Frontal cortex (tissue), 4 donors: Measurements from ENCODE around the gene CASKIN2. TPM values are rescaled to one million over a fixed set of nuclear protein-coding genes. Genes with fewer than 3 reads are reported as not detected.
"Not testable (repeated sequence)": the region's sequence is repeated elsewhere in the genome, so short reads cannot be mapped to it uniquely, and the experiment has no call there.

ENCODE experiments used
- DNase-seq, 2 donors: peaks; one replicate each; pipeline ENCODE4 v3.0.0; 2012; ENCODE audit warnings: low spot score in 2 of 2
- FAIRE-seq: peaks from 2 replicates; lab custom pipeline; 2012; peaks lifted over from hg19 to GRCh38; lab: Jason Lieb, UNC
- total RNA-seq: library from RNA; depleted of rRNA; stranded (reverse); fragments of >200 nt; gene quantifications from one replicate; pipeline ENCODE4 v1.2.3, GENCODE V29; 2014
- donor health status: control.
- donor health status: control.
- donor health status: control.

Gene CASKIN2
- total RNA-seq, 1 donor from 2014 or later = 6.1 TPM

DNA sequence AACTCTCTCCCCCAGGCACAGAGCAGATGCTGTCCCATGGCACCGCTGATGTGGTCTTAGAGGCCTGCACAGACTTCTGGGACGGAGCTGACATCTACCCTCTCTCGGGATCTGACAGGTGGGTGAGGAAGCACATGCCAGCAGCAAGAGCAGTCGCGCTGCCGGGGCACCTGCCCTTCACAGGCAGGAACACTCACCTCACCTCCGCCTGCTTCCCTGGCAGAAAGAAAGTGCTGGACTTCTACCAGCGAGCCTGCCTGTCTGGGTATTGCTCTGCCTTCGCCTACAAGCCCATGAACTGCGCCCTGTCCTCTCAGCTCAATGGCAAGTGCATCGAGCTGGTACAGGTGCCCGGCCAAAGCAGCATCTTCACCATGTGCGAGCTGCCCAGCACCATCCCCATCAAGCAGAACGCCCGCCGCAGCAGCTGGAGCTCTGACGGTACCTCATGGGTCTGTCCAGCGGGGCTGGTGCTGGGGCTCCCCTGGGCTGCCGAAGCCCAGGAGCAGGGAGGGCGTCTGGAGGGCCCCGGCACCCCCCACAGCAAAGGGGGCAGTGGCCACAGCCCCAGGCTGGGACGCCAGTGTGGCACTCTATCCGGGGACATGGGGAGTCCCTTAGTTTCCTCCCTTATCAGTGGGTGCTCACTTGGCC lies 21.7 kb downstream of the CASKIN2 start:
- DNase-seq (no peak), FAIRE-seq (no peak)

DNA sequence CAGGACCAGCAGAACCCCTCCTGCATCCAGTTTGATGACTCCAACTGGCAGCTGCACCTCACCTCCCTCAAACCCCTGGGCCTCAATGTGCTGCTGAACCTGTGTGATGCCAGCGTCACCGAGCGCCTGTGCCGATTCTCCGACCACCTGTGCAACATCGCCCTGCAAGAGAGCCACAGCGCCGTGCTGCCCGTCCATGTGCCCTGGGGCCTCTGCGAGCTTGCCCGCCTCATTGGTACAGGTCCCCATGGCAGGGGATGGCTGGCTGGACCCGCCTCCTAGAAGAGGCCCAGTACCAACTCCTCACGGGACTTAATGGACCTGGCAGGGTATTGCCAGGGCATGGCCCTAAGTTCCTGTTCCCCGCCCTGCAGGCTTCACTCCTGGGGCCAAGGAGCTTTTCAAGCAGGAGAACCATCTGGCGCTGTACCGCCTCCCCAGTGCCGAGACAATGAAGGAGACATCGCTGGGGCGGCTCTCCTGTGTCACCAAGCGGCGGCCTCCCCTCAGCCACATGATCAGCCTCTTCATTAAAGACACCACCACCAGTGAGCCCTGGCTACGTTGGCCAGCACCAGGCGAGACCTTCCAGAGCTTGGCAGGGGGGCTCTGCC lies 22.7 kb downstream of the CASKIN2 start:
- no peak for FAIRE-seq
- DNase-seq = no peak

DNA sequence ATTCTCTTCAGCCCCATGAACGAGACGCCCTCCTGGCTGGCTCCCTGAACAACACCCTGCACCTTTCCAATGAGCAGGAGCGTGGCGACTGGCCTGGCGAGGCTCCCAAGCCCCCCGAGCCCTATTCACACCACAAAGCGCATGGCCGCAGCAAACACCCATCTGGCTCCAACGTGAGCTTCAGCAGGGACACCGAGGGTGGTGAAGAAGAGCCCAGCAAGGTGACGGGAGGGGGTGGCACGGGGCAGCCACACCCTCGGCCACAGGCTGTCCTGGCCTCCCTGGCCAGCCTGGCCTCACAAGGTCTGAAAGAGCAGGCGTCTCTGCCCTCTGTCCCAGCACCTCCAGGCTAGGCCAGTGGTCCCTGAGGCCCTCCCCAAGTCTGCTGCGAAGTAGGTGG lies 23.7 kb downstream of the CASKIN2 start:
- FAIRE-seq = no peak

DNA sequence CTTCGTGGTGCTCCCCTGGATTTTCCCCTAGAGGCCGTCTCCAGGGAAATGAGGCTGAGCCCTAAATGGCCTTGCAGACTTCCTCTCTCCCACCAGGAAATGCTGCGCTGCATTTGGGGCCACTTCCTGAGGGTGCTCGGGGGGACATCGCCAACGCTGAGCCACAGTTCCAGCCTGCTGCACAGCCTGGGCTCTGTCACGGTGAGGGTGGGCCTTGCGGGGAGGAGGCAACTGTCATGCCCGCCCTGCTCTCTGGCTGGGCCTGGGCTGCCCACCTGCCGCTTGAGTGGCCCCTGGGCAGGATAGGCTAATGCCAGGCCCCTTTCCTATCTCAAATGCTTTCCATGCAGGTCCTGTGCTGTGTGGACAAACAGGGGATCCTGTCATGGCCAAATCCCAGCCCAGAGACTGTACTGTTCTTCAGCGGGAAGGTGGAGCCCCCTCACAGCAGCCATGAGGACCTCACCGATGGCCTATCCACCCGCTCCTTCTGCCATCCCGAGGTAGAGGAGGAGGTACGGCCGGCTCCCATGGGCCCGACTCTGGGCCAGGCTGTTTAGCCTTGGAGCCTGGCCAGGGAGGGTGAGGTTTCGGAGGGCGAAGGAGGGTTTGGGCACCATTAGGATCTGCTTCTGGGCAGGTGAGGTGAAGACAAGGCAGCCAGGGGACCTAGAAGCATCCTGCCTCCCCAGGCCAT lies 24.2 kb downstream of the CASKIN2 start:
- no peak for FAIRE-seq
- no peak for DNase-seq

More for the DNA sequence above, 23.7 kb downstream of the CASKIN2 start:
- DNase-seq = no peak

DNA sequence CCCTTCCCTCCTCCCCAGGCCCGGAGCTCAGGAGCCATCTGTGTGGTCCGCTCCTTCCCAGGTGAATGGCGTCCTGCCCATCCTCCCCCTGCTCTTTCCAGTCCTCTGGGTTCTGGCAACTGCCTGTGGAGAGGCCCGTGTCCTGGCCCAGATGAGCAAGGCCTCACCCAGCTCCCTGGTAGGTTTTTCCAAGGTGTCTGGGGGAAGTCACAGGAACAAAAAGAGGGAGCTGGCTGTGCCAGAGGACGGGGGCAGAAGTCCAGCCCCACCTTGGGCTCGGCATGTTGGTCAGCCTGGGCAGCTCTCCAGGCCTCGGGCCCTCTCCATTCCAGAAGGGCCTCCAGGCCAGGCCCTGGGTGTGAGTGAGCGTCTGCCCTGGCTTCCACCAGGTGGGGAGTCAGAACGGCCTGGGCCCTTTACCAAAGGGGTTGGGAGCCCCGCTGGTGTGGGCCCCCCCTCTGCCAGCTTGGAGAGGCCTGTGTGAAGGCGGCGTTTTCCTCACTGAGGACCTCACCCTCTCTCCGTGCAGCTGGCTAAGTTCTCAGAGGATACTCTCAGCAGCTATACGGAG lies 25.1 kb downstream of the CASKIN2 start:
- no peak for FAIRE-seq

DNA sequence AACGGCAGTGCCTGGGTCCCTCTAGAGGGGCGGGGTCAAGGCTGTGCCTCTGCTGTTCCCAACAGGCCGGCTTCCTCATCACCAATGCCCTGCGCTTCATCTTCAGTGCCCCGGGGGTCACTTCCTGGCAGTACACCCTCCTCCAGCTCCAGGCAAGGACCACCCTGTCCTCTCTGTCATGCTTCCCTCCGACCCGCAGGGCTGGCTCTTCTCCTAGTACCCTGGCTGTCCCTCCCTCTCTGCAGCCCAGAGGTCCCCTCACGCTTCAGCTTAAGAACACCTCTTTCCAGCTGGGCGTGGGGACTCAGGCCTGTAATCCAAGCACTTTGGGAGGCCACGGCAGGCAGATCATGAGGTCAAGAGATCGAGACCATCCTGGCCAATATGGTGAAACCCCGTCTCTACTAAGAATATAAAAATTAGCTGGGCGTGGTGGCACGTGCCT lies 25.8 kb downstream of the CASKIN2 start:
- no peak for FAIRE-seq

More for the DNA sequence above, 25.1 kb downstream of the CASKIN2 start:
- no peak for DNase-seq

DNA sequence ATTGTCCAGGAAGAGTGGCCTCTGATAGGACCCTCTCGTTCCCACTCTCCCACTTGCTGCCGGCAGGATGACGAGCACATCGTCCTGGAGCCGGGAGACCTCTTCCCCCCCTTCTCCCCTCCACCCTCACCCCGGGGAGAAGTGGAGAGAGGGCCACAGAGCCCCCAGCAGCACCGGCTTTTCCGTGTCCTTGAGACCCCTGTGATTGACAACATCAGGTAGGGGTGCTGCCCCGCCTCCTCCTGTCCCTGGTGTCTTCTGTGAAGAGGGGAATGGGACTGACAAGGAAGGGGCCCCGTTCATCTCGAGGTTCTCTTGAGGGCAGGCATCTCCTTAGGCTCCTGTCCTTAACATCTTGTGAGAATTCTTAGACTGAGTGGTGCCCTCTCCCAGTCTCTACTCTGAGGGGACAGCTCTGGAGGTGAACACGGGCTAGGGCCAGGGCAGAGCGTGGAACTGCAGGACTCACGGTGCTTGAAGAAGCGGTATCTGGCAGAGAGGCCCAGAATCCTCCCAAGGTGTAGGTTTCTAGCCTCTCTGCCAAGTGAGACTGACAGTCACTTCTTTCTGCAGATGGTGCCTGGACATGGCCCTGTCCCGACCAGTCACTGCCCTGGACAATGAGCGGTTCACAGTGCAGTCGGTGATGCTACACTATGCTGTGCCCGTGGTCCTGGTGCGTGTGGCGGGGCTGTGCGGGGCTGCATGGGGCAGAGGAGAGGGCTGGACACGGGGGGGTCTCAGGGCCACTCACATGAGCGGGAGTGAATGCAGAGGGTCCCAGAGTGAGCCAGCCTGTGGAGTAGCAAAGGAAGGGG lies 26.4 kb downstream of the CASKIN2 start:
- no peak for DNase-seq
- no peak for FAIRE-seq

More for the DNA sequence above, 25.8 kb downstream of the CASKIN2 start:
- DNase-seq = no peak

DNA sequence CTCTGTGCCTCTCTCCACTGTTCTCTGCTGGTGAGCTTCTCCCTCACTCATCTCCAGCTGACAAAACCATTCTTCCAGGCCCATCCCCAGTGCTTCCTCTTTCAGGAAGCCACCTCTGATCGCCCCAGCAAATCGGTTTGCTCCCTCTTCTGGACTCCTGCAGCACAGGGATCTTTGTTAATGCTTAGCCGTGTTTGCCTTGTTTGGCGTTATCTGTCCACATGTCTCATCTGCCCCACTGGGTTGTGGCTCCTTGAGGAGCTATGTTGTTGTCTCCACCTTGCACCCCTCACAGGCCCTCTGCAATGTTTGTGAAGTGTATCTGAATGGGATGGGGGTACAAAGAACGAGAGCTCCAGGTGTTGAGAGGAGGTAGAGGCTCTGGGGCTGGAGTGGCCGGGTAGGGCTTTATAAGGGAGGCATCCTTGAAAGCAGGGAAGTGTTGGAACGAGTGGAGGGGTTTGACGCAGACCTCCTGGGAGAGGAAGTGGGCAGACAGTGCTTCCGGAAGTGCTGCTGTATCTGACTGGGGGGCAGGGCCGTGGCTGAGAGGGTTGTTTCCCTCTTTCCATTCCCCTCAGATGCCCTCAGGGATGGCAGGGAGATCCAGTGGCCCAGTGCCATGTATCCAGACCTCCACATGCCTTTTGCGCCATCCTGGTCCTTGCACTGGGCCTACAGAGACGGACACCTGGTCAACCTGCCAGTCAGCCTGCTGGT lies 27.8 kb downstream of the CASKIN2 start:
- no peak for FAIRE-seq
- no peak for DNase-seq

DNA sequence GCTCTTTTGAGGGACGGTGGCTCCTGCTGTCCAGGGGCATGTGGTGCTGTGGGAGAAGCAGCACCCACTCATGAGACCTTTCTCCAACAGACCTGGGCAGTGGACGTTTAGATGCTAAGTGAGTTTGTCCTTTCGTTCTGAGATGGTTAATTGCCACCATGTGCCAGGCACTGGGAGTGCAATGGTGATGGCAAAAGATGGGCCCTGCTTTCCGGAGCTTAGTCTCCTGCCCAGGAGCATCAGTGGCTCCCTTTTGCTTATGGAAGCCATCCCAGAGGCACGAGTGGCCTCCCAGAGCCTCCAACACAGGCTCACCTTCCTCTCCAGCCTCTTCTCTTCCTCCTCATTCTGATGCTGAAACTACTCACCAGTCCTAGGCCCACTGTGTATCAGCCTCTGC lies 28.4 kb downstream of the CASKIN2 start:
- FAIRE-seq (no peak), DNase-seq (no peak)

DNA sequence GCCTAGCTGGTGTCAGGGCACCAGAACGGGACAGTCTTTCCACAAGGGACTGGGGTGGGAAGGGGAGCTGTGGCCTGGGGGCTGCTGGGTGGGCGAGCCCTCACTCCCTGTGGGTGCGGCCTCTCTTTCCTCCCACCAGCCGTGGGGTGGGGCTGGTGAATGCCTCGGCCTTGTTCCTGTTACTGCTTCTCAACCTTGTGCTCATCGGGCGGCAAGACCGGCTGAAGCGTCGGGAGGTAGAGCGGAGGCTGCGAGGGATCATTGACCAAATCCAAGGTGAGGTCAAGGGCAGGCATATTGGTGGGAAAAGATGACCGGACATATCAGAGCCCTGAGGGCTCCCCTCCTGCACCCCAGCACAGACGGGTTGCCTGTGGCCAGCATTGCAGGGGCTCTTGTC lies 29.2 kb downstream of the CASKIN2 start:
- no peak for DNase-seq
- no peak for FAIRE-seq

DNA sequence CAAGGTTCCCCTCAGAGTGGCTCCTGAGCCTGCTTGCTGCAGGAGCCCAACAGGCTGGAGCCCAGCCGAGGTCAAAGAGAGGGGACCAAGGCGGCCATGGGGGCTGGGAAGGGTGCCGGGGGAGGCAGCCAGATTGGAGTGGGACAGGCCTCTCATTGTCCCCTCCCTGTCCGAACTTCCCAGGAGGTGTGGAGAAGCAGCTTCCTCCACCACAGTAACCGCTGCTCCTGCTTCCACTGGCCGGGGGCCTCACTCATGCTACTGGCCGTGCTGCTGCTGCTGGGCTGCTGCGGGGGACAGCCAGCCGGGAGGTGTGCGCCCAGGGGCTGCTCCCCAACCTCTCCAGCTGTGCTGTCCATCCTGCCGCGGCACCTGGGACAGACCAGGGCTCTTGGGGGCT lies 29.6 kb downstream of the CASKIN2 start:
- no peak for FAIRE-seq
- no peak for DNase-seq

DNA sequence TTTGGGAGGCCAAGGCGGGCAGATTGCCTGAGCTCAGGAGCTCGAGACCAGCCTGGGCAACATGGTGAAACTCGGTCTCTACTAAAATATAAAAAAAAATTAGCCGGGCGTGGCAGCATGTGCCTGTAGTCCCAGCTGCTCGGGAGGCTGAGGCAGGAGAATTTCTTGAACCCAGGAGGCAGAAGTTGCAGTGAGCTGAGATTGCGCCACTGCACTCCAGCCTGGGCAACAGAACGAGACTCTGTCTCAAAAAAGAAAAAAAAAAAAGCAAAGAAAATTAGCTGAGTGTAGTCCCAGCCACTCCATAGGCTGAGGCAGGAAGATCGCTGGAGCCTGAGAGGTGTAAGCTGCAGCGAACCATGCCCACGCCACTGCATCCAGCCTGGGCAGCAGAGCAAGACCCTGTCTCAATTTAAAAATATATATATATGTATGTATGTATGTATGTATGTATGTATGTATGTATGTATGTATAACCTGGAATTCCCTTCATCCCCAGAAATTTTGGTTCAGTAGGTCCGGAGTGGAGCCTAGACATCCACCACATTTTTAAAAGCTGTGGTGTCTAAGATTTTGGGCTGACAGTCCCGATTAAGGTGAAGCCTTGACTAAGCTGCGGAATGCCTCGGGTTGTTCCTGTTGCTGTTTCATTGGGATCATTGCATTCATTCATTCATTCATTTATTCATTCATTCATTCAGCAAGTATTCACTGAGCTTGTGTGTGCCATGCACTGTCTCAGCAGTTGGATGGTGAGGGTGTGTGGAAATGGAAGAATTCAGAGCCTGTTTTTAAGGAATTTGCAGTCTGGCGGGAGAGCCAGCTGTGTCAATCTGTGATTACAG lies 33.0 kb downstream of the CASKIN2 start:
- no peak for DNase-seq
- FAIRE-seq = no peak

DNA sequence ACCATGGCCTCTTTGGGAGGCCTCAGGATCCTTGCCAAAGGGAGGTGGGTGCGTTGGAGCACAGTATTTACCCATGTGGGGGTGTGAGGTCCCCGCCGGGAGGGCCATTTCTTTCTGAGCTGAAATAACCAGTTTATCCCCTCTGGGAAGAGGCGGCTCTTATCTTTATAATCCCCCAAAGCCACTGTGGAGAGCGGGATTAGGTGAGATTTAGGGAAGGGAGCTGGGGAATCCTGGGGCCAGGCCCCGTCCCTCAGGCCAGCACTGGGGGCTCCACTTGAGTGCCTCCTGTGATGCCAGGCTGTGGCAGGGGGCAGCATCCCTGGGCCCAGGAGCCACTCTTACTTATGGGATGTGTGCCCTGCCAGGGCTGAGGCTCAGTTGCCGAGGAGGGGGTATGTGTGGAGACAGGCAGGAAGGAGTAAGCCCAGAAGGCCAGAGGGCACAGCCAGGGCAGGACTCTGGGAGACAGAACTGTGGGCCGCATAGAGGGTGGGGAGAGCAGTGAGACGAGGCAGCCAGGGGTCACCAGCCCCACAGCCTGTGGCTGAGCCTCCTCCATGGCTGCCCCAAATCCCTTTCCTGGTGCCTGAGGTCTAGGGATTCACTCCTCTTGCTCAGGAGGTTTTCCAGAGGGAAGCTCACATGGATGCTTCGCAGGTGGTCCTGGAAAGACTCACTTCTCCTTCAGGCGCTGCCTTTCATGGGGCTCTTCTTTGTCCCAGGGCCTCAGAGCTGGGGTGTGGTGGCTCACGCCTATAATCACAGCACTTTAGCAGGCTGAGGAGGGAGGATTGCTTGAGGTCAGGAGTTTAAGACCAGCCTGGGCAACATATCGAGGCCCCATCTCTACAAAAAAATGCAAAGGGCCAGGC lies 33.9 kb downstream of the CASKIN2 start:
- DNase-seq (no peak), FAIRE-seq (no peak)

DNA sequence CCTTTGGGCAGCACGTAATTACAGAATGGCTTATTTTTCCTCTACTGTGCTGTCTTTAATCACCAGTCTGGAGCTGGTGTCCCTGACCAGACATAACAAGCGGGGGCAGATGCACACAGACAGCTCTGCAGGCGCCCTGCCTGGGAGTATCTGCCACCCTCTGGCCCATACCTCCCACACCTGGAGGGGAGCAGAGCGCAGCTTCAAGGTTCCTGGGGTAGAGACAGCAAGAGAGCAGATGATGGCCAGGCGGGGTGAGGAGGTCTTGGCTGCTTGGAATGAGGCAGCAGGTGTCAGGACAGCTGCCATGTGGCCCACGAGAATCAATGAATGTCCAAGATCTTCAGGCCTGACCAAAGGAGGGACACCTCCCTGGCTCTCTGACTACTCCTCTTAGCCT lies 35.1 kb downstream of the CASKIN2 start:
- DNase-seq = no peak
- FAIRE-seq = no peak

DNA sequence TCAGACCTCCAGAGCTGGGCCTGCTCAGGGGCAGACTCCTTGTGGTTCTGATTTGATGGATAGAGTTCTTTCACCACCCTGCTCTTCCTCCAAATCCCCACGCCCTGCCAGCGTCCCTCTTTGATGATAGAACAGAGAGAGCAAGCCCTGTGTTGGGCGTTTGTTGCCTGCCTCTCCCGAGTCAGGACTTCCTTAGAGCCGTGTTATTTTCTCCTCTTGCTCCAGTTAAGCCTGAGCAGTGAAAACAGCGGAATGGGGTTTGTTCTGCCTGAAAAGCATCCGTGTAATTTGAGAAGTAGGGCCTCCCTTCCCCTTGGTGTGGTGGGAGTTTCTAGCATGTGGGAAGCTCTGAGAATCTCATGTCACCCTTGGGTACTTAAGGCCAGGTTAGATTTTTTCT lies 36.8 kb downstream of the CASKIN2 start:
- FAIRE-seq (no peak), DNase-seq (no peak)

DNA sequence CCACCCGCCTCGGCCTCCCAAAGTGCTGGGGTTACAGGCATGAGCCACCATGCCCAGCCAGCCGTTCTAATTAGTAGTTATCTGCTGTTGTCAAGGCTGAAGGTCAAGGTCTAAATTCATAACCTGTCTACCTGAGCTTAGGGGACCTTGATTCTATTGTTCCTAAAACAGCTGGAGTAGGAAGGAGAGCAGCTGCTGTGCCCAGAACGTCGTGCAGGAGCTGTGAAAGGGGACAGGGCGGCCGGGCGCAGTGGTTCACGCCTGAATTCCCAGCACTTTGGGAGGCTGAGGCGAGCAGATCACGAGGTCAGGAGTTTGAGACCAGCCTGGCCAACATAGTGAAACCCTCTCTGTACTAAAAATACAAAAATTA lies 37.9 kb downstream of the CASKIN2 start:
- not testable (repeated sequence) for DNase-seq, FAIRE-seq

DNA sequence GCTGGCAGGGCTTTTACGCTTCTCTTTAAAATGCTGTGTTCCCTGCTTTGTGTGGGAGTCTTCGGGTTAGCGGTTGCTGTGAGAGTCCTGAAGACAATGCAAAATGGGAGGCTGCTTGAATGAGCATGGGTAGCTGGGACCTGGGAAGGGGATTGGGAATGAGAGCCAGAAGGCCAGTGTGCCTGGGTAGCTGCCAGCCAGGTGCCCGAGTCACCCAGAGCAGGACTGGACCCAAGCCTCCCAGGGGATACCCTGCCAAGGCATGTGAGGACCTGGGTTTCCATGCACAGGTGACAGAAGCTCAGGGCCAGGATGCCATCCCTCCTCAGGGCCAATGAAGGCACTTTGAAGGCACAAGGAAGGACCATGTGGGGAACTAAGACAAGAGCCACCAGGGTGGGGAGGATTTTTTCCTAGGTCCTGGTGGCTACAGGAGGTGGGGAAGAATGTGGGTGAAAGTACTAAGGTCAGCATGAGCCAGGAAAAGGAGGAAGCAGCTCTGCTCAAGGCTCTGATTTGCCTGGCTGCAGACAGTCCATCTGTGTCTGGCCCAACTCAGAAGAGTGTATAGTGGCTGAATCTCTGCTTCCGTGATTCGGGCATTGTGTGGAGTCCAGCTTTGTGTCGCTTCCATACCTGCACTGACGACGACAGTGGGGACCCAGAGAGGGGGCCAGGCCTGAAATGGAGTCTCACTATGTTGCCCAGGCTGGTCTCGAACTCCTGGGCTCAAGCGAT lies 38.4 kb downstream of the CASKIN2 start:
- peak in 1 of 2 donors; percentile 23 for DNase-seq
- no peak for FAIRE-seq
